H1 (cell line): ENCODE data around the gene MYO9A. TPM values are rescaled to one million over a fixed set of nuclear protein-coding genes. Genes with fewer than 3 reads are reported as not detected.

ENCODE experiments used
- KDM1A ChIP-seq: fragments of 200-600, 300-600 bp; sonication (generic); IDR thresholded peaks from 2 replicates; pipeline ENCODE4 v1.7.1; 2016; ENCODE audit warnings: mild to moderate bottlenecking, low read length, borderline replicate concordance
- POU5F1 ChIP-seq: IDR thresholded peaks from 2 replicates; pipeline ENCODE4 v1.6.1; 2011; ENCODE audit warnings: low read depth, mild to moderate bottlenecking, low read length, moderate library complexity
- SIX5 ChIP-seq: IDR thresholded peaks from 2 replicates; pipeline ENCODE4 v1.6.1; 2011; ENCODE audit warnings: mild to moderate bottlenecking, low read depth, low read length
- TEAD4 ChIP-seq: IDR thresholded peaks from 2 replicates; pipeline ENCODE4 v1.6.1; 2012; ENCODE audit warnings: low read depth, low read length, inconsistent platforms, mixed read lengths
- polyA plus RNA-seq, 7 experiments: library from polyadenylated mRNA; depleted of rRNA in 3 of 7; stranded (reverse) in 5 of 7; unstranded in 2 of 7; fragments of >200 nt in 5 of 7; fragments of 200-250 nt in 2 of 7; gene quantifications; 1 replicate in 5 of 7; 2 replicates in 1 of 7; 4 replicates in 1 of 7; pipeline versions ENCODE4 v1.2.1 to v1.2.3, GENCODE V29; 2011 to 2013; ENCODE audit warnings: missing spikeins in 2 of 7, mixed read lengths in 2 of 7
- total RNA-seq: library from RNA; stranded (reverse); fragmentation: NEBNext Ultra II Directional; extraction: Animal tissue kit (Norgen Biotek cat#: 25700); gene quantifications from 2 replicates; pipeline ENCODE4 v1.2.1, GENCODE V29; 2021
- TF ChIP-seq, protein P1 (sequence below): IDR thresholded peaks from 2 replicates; pipeline ENCODE4 v1.6.1; 2011; ENCODE audit warnings: low read depth, mild to moderate bottlenecking, low read length; ENCODE audit not compliant: insufficient read depth

MYO9A gene
- total and polyA plus RNA-seq, 2 of the 8 experiments (the other 6 are each of a cell fraction or from before 2014, with no cell fraction given) = 3.9 to 26.0 TPM

DNA sequence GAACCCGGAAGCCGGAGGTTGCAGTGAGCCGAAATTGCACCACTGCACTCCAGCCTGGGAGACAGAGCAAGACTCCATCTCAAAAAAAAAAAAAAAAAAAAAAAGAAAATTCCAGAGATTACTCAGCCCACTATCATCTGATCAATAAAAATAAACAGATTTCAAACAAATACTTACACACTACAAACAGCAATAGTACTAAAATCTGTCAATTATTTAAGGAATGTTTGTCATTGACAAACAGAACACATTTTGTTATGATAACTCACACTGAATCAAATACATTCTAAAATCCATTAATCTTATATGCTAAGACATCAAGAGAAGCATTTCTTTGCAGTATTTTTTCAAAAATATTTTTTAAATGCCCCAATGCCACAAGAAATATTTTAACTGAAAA lies 7.6 kb downstream of the MYO9A start (continued):
- TF ChIP-seq KDM1A = no peak
- TF ChIP-seq, protein P1, sequence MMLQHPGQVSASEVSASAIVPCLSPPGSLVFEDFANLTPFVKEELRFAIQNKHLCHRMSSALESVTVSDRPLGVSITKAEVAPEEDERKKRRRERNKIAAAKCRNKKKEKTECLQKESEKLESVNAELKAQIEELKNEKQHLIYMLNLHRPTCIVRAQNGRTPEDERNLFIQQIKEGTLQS = no peak
- TF ChIP-seq TEAD4 = no peak
- TF ChIP-seq POU5F1 = no peak
- TF ChIP-seq SIX5 = no peak
